H9 (cell line): ENCODE measurements around the gene ABHD16A. TPM values are rescaled to one million over a fixed set of nuclear protein-coding genes. Genes with fewer than 3 reads are reported as not detected.

Source experiments
- DNase-seq: peaks from one replicate; pipeline ENCODE4 v3.0.0-alpha.2; 2017
- H2AFZ ChIP-seq: one replicate; pipeline ENCODE4 v1.6.1; 2013; ENCODE audit warnings: mild to moderate bottlenecking, low read length, control low read depth, moderate library complexity
- H2AK5ac ChIP-seq: 2 replicates; pipeline ENCODE4 v1.6.1; 2013; ENCODE audit warnings: low read length, control low read depth, mixed read lengths; ENCODE audit not compliant: insufficient read length
- H2BK120ac ChIP-seq: one replicate; pipeline ENCODE4 v1.6.1; 2013; ENCODE audit warnings: low read depth, mild to moderate bottlenecking, low read length, control low read depth, inconsistent platforms; ENCODE audit not compliant: poor library complexity, severe bottlenecking
- H2BK12ac ChIP-seq: 2 replicates; pipeline ENCODE4 v1.6.1; 2013; ENCODE audit warnings: low read length, control low read depth, mixed read lengths, low read depth; ENCODE audit not compliant: insufficient read length
- H2BK15ac ChIP-seq: 2 replicates; pipeline ENCODE4 v1.6.1; 2013; ENCODE audit warnings: low read depth, low read length, control low read depth
- H2BK20ac ChIP-seq: one replicate; pipeline ENCODE4 v1.6.1; 2013; ENCODE audit warnings: low read depth, mild to moderate bottlenecking, low read length, control low read depth, inconsistent platforms; ENCODE audit not compliant: poor library complexity, severe bottlenecking
- H2BK5ac ChIP-seq: 2 replicates; pipeline ENCODE4 v1.6.1; 2013; ENCODE audit warnings: low read length, control low read depth, mixed read lengths; ENCODE audit not compliant: insufficient read length
- H3K14ac ChIP-seq: 2 replicates; pipeline ENCODE4 v1.6.1; 2013; ENCODE audit warnings: low read length, control low read depth; ENCODE audit not compliant: insufficient read depth
- H3K18ac ChIP-seq: 2 replicates; pipeline ENCODE4 v1.6.1; 2013; ENCODE audit warnings: low read depth, mild to moderate bottlenecking, mixed read lengths, low read length, control low read depth; ENCODE audit not compliant: insufficient read length
- H3K23ac ChIP-seq: 2 replicates; pipeline ENCODE4 v1.6.1; 2013; ENCODE audit warnings: low read length, control low read depth, mixed read lengths, low read depth; ENCODE audit not compliant: insufficient read length
- H3K23me2 ChIP-seq: 2 replicates; pipeline ENCODE4 v1.6.1; 2013; ENCODE audit warnings: low read depth, mild to moderate bottlenecking, mixed read lengths, low read length, control low read depth; ENCODE audit not compliant: insufficient read length, poor library complexity, severe bottlenecking
- H3K27ac ChIP-seq: 2 replicates; pipeline ENCODE4 v1.5.1; 2013; ENCODE audit warnings: low read length, control low read depth, mixed read lengths, low read depth; ENCODE audit not compliant: insufficient read length
- H3K27me3 ChIP-seq: 2 replicates; pipeline ENCODE4 v1.6.1; 2013; ENCODE audit warnings: low read length, control low read depth, inconsistent platforms; ENCODE audit not compliant: insufficient read depth
- H3K4ac ChIP-seq: 2 replicates; pipeline ENCODE4 v1.6.1; 2013; ENCODE audit warnings: low read depth, mild to moderate bottlenecking, control low read depth, inconsistent platforms, low read length, moderate library complexity
- H3K4me1 ChIP-seq: 2 replicates; pipeline ENCODE4 v1.6.1; 2013; ENCODE audit warnings: low read length, control low read depth, inconsistent platforms; ENCODE audit not compliant: insufficient read depth
- H3K4me2 ChIP-seq: 2 replicates; pipeline ENCODE4 v1.6.1; 2013; ENCODE audit warnings: low read length, control low read depth, mixed read lengths; ENCODE audit not compliant: insufficient read length, insufficient read depth
- H3K56ac ChIP-seq: 2 replicates; pipeline ENCODE4 v1.6.1; 2013; ENCODE audit warnings: low read depth, mild to moderate bottlenecking, mixed read lengths, low read length, control low read depth; ENCODE audit not compliant: insufficient read length
- H3K79me1 ChIP-seq: 2 replicates; pipeline ENCODE4 v1.6.1; 2013; ENCODE audit warnings: low read depth, mild to moderate bottlenecking, moderate library complexity, low read length, control low read depth, inconsistent platforms; ENCODE audit not compliant: insufficient read depth, poor library complexity, severe bottlenecking
- H3K79me2 ChIP-seq: 2 replicates; pipeline ENCODE4 v1.6.1; 2013; ENCODE audit warnings: low read length, control low read depth, inconsistent platforms; ENCODE audit not compliant: insufficient read depth
- H3K9ac ChIP-seq: 2 replicates; pipeline ENCODE4 v1.6.1; 2013; ENCODE audit warnings: low read length, control low read depth, mixed read lengths; ENCODE audit not compliant: insufficient read length; ENCODE audit errors: extremely low read depth
- H3K9me3 ChIP-seq: one replicate; pipeline ENCODE4 v1.6.1; 2013; ENCODE audit warnings: low read depth, low read length, inconsistent platforms; ENCODE audit not compliant: control insufficient read depth
- H3T11ph ChIP-seq: one replicate; pipeline ENCODE4 v1.6.1; 2013; ENCODE audit warnings: mild to moderate bottlenecking, low read length, control low read depth, inconsistent platforms
- H4K20me1 ChIP-seq: one replicate; pipeline ENCODE4 v1.6.1; 2013; ENCODE audit not compliant: control insufficient read depth, insufficient read length, insufficient read depth
- H4K5ac ChIP-seq: 2 replicates; pipeline ENCODE4 v1.6.1; 2013; ENCODE audit warnings: low read depth, mild to moderate bottlenecking, mixed read lengths, low read length, control low read depth; ENCODE audit not compliant: insufficient read length
- H4K8ac ChIP-seq: replicated peaks from 2 replicates; pipeline ENCODE4 v1.6.1; 2013; ENCODE audit warnings: low read length, control low read depth, mixed read lengths, low read depth; ENCODE audit not compliant: insufficient read length
- H4K91ac ChIP-seq: 2 replicates; pipeline ENCODE4 v1.6.1; 2013; ENCODE audit warnings: low read depth, mild to moderate bottlenecking, moderate library complexity, mixed read lengths, low read length, control low read depth; ENCODE audit not compliant: insufficient read length
- H3K27ac Mint-ChIP-seq, 3 experiments: 2 replicates in 2 of 3; 3 replicates in 1 of 3; pipeline ENCODE4 v1.8.0; 2020 to 2021; ENCODE audit warnings: mixed read lengths in 3 of 3, mild to moderate bottlenecking in 1 of 3, moderate library complexity in 1 of 3
- H3K27me3 Mint-ChIP-seq: 2 replicates; pipeline ENCODE4 v1.8.0; 2021; ENCODE audit warnings: low read depth, mild to moderate bottlenecking, moderate library complexity, mixed read lengths
- H3K36me3 Mint-ChIP-seq, 3 experiments: 2 replicates in 2 of 3; 3 replicates in 1 of 3; pipeline ENCODE4 v1.8.0; 2020 to 2021; ENCODE audit warnings: low read depth in 3 of 3, mixed read lengths in 3 of 3; ENCODE audit not compliant: insufficient read depth in 1 of 3
- H3K4me1 Mint-ChIP-seq, 2 experiments: 2 replicates each; pipeline ENCODE4 v1.8.0; 2020; ENCODE audit warnings: mixed read lengths in 2 of 2
- H3K4me3 Mint-ChIP-seq, 2 experiments: 2 replicates in 1 of 2; 3 replicates in 1 of 2; pipeline ENCODE4 v1.8.0; 2020 to 2021; ENCODE audit warnings: mild to moderate bottlenecking in 2 of 2, mixed read lengths in 2 of 2, moderate library complexity in 1 of 2
- H3K9me3 Mint-ChIP-seq, 2 experiments: 2 replicates in 1 of 2; 3 replicates in 1 of 2; pipeline ENCODE4 v1.8.0; 2020; ENCODE audit warnings: mild to moderate bottlenecking in 2 of 2, mixed read lengths in 2 of 2, moderate library complexity in 1 of 2
- CTCF ChIP-seq: fragments of 200-600 bp; sonication (generic); conservative IDR thresholded peaks from 3 replicates; pipeline ENCODE4 v1.8.0; 2021; ENCODE audit warnings: antibody characterized with exemption, mild to moderate bottlenecking
- WGBS: extraction: QIAGEN DNeasy Blood & Tissue Kit; methylation state at CpG from one replicate; pipeline ENCODE4 v1.1.7; 2013; ENCODE audit warnings: missing lambda C conversion rate, low lambda C conversion rate, mixed read lengths; ENCODE audit not compliant: insufficient read length; ENCODE audit errors: extremely low coverage; 5-methylcytosine and 5-hydroxymethylcytosine counted together
- total RNA-seq: library from RNA; stranded (reverse); gene quantifications from 2 replicates; pipeline ENCODE4 v1.2.1, GENCODE V29; 2021

Gene ABHD16A
- total RNA-seq, 1 experiment from 2014 or later, result 34.4 TPM

- Mint-ChIP-seq H3K9me3 (no peaks in the 10 kb centered on the region), H3K27me3 (no peaks in the 10 kb centered on the region), H3K36me3 (peaks cover 10 to 36% (median 30%) of the 10 kb centered on the region in 3 experiments; a peak in 6 of 7 replicates), H3K4me1 (peaks cover 20 to 33% of the 10 kb centered on the region in 2 experiments), H3K4me3 (peak overlapping the region; percentile 26 to 31; a peak in 4 of 5 replicates), H3K27ac (no peak overlapping the region)
- H2BK5ac ChIP-seq, result no peak overlapping the region
- H3K9ac ChIP-seq, result no peak overlapping the region
- H2AFZ ChIP-seq, result no peak overlapping the region
- peaks cover 16% of the 10 kb centered on the region for H3K79me1 ChIP-seq
- no peak overlapping the region for H3K4me2 ChIP-seq
- H2BK15ac ChIP-seq, result no peak overlapping the region
- no peak for TF ChIP-seq CTCF
- H3K23ac ChIP-seq, result no peak overlapping the region
- no peak overlapping the region for H3T11ph ChIP-seq
- H3K56ac ChIP-seq, result no peak overlapping the region
- no peak overlapping the region for H3K18ac ChIP-seq
- H4K5ac ChIP-seq, result no peak overlapping the region
- no peak overlapping the region for H2BK12ac ChIP-seq
- no peaks in the 10 kb centered on the region for H3K4me1 ChIP-seq
- no peak overlapping the region for H3K27ac ChIP-seq
- no peak overlapping the region for H2BK120ac ChIP-seq
- H3K14ac ChIP-seq, result no peak overlapping the region
- H3K27me3 ChIP-seq, result no peaks in the 10 kb centered on the region
- DNase-seq, result no peak
- no peak overlapping the region for H2AK5ac ChIP-seq
- H3K4ac ChIP-seq, result no peak overlapping the region
- no CpG with 5 or more reads among the region's 8 CpGs for WGBS
- no peak overlapping the region for H2BK20ac ChIP-seq
- H3K9me3 ChIP-seq, result no peaks in the 10 kb centered on the region
- H4K8ac ChIP-seq, result no peak overlapping the region
- peaks cover 9% of the 10 kb centered on the region; the same call in 1 of the 2 replicates for H3K79me2 ChIP-seq
- no peaks in the 10 kb centered on the region for H4K20me1 ChIP-seq
- peaks cover 11% of the 10 kb centered on the region for H3K23me2 ChIP-seq
- H4K91ac ChIP-seq, result no peak overlapping the region
Observed at GRCh38 chr6:31654574-31655348, 48.4 kb downstream of the ABHD16A start.
